ENCODE measurements around the gene TSPAN12.
A peak's percentile ranks its signal among the peaks of the same experiment; 100 is the strongest.

TSPAN12 gene

DNA sequence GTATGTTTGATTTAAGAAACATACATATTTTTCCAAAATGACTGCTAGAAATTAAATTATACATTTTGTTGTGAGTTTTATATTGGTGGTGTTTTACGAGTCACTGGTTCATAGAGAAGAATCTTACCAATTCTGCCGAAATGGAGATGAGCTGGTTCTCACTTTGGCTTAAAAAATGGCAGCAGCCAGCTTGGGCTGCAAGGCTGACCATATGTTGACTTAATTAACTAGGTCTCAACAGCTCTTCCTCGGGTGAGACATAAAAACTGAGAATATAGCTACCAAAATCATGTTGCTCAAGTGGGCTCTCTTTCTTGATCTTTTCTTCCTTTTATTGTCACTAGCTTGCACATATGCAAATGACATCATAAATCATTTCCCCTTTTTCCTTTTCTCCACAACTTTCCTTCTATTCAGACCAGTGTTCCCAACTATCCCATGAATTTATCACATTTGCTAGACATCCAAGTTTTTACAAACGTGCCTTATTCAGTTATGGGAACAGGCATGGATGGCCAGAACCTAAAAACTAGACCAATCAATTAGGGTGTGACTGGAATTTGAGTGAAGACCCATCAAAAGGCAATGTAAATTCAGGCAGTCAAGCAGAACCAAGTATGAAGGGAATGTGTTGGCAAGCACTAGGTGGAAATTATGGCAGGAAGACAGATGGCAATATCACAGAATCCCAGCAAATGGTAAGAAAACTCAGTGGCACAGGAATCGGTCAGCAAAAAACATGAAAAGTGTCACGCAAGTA, 6.4 kb upstream of the TSPAN12 start:
- DNase-seq (ENCODE audit: low spot score in 2 of 2) (no peak), ATAC-seq (replicated peaks; ENCODE audit: extremely low read depth, poor library complexity, severe bottlenecking) (no peak)
- H3K27me3 Mint-ChIP-seq: peaks cover 66% of the 10 kb centered on the region
- no peak overlapping the region for H3K27ac Mint-ChIP-seq (ENCODE audit: low read depth)
- H3K4me1 Mint-ChIP-seq: no peaks in the 10 kb centered on the region
- H3K9me3 Mint-ChIP-seq: no peaks in the 10 kb centered on the region
- no peak overlapping the region for H3K4me3 Mint-ChIP-seq
- no peaks in the 10 kb centered on the region for H3K36me3 Mint-ChIP-seq (ENCODE audit: insufficient read depth)

DNA sequence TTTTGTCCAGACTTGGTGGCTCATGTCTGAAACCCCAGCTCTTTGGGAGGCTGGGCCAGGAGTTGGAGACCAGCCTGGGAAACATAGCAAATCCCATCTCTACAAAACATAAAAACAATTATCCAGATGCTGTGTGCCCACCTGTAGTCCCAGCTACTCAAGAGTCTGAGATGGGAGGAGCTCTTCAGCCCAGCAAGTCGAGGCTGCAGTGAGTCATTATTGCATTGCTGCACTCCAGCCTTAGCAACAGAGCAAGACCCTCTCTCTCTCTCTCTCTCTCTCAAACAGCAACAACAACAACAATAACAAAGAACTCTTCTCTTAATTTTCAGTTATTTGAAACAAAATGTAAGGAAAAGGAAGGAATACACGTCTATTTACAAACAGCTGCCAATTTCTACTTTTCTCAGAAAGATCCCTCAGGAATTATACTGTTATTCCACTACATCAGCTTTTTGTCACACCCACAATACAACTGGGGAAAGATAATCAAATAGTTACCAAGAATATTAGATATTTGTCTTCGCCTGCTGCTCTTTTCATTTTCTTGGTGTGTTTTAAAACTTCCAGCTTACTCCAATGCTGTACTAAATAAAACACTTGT, 5.1 kb upstream of the TSPAN12 start:
- Mint-ChIP-seq H3K9me3 (no peaks in the 10 kb centered on the region), H3K27me3 (peaks cover 78% of the 10 kb centered on the region), H3K4me1 (no peaks in the 10 kb centered on the region), H3K36me3 (ENCODE audit: insufficient read depth) (no peaks in the 10 kb centered on the region), H3K27ac (ENCODE audit: low read depth) (no peak overlapping the region), H3K4me3 (no peak overlapping the region)
- DNase-seq (ENCODE audit: low spot score in 2 of 2) (no peak), ATAC-seq (replicated peaks; ENCODE audit: extremely low read depth, poor library complexity, severe bottlenecking) (no peak)

GRCh38 chr7:120860156-120860555, 2.2 kb upstream of the TSPAN12 start:
- peaks cover 86% of the 10 kb centered on the region for H3K27me3 Mint-ChIP-seq
- H3K27ac Mint-ChIP-seq (ENCODE audit: low read depth): no peak overlapping the region
- peaks cover 4% of the 10 kb centered on the region for H3K36me3 Mint-ChIP-seq (ENCODE audit: insufficient read depth)
- peaks cover 11% of the 10 kb centered on the region for H3K4me1 Mint-ChIP-seq
- no peaks in the 10 kb centered on the region for H3K9me3 Mint-ChIP-seq
- H3K4me3 Mint-ChIP-seq: no peak overlapping the region
- ATAC-seq (replicated peaks; ENCODE audit: extremely low read depth, poor library complexity, severe bottlenecking): no peak
- DNase-seq (ENCODE audit: low spot score in 2 of 2): no peak

DNA sequence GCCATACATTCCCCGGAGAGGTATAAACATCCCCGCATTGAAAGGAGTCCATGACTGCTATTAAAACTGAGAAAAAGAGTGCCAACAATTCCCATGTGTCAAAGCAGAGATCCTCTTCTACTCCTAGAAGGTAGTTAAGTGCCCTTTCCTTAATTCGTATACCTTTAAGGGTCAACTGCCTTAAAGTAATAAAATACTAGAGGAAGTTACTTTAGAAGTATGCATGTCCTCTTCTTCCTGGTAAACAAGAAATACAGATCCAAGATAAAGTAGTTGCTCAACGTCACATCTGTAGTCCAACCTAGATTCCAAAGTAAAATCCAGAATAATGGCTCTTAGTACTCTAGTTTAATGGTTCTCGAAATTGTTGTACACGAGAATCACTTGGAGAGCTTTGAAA, 1.5 kb upstream of the TSPAN12 start:
- DNase-seq (ENCODE audit: low spot score in 2 of 2) (no peak), ATAC-seq (replicated peaks; ENCODE audit: extremely low read depth, poor library complexity, severe bottlenecking) (no peak)
- no peaks in the 10 kb centered on the region for H3K9me3 Mint-ChIP-seq
- H3K36me3 Mint-ChIP-seq (ENCODE audit: insufficient read depth): peaks cover 4% of the 10 kb centered on the region
- peaks cover 11% of the 10 kb centered on the region for H3K4me1 Mint-ChIP-seq
- no peak overlapping the region for H3K4me3 Mint-ChIP-seq
- no peak overlapping the region for H3K27ac Mint-ChIP-seq (ENCODE audit: low read depth)
- H3K27me3 Mint-ChIP-seq: peaks cover 87% of the 10 kb centered on the region

DNA sequence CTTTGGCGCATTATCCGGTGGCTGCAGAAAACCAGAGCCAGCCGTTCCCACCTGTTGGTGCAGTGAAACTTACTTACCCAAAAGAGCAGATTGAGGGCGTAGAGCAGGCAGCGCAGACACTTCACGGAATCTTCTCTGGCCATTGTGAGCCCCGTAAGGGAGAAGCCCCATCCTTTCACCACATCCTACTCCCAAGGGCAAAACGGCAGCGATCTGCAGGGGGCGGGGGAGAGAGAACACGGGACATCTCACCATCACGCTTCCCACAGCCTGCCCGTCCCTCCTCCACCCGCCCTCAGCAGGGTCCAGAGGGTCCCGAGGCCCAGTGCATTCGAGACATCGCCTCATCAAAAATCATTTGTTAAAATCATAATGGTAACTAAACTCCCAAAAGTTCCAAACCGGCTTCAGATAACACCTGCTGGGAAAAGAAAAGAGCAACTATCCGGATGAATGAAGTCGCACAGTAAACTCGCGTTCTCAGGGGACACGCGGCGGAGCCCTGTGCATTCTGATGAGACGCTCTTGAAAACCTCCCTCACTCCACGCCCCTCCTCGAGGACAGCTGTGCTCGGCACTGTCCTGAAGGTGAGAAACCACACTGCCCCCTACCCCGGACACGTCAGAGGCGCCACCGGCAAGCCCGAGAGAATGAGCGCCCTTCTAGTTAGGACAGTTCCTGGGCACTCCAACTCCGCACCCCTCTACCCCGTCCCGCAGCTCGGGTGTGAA, 1.2 kb downstream of the TSPAN12 start:
- DNase-seq (ENCODE audit: low spot score in 2 of 2) (no peak), ATAC-seq (replicated peaks; ENCODE audit: extremely low read depth, poor library complexity, severe bottlenecking) (peak; percentile 37)
- Mint-ChIP-seq H3K27ac (ENCODE audit: low read depth) (no peak overlapping the region), H3K4me1 (peaks cover 11% of the 10 kb centered on the region), H3K9me3 (no peaks in the 10 kb centered on the region), H3K36me3 (ENCODE audit: insufficient read depth) (peaks cover 4% of the 10 kb centered on the region), H3K4me3 (peak overlapping the region; percentile 64), H3K27me3 (peaks cover 83% of the 10 kb centered on the region)

DNA sequence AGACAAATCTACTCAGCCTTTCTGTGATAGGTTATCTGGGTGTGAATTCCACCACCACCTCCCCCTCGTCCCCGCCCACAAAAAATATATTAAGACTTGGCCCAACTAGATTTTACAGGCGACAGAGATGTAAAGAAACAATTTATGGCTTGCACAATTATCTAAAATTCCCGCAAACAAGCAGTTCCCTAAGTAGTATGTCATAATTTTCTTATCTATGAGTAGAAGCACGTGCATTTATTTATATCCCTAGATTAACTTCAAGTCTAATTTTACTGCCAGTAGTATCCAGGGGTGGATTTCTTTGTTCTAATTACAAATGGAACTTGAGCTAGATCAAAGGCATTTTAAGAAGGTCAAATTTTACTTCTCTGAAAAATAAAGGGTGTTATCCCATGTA, 1.7 kb downstream of the TSPAN12 start:
- peaks cover 85% of the 10 kb centered on the region for H3K27me3 Mint-ChIP-seq

GRCh38 chr7:120852700-120853099, 5.2 kb downstream of the TSPAN12 start:
- ATAC-seq (replicated peaks; ENCODE audit: extremely low read depth, poor library complexity, severe bottlenecking): no peak
- no peak for DNase-seq (ENCODE audit: low spot score in 2 of 2)
- H3K27me3 Mint-ChIP-seq: peaks cover 61% of the 10 kb centered on the region
- no peaks in the 10 kb centered on the region for H3K9me3 Mint-ChIP-seq
- H3K4me3 Mint-ChIP-seq: no peak overlapping the region
- H3K36me3 Mint-ChIP-seq (ENCODE audit: insufficient read depth): peaks cover 4% of the 10 kb centered on the region
- peaks cover 11% of the 10 kb centered on the region for H3K4me1 Mint-ChIP-seq
- H3K27ac Mint-ChIP-seq (ENCODE audit: low read depth): no peak overlapping the region

More for the DNA sequence above, 1.7 kb downstream of the TSPAN12 start:
- peaks cover 11% of the 10 kb centered on the region for H3K4me1 Mint-ChIP-seq
- H3K27ac Mint-ChIP-seq (ENCODE audit: low read depth): no peak overlapping the region
- DNase-seq (ENCODE audit: low spot score in 2 of 2) (no peak), ATAC-seq (replicated peaks; ENCODE audit: extremely low read depth, poor library complexity, severe bottlenecking) (no peak)
- H3K9me3 Mint-ChIP-seq: no peaks in the 10 kb centered on the region
- H3K36me3 Mint-ChIP-seq (ENCODE audit: insufficient read depth): peaks cover 4% of the 10 kb centered on the region
- peak overlapping the region; percentile 64 for H3K4me3 Mint-ChIP-seq

- no peak overlapping the region for H3K27ac Mint-ChIP-seq (ENCODE audit: low read depth)
- no peak for ATAC-seq (replicated peaks; ENCODE audit: extremely low read depth, poor library complexity, severe bottlenecking)
- no peak overlapping the region for H3K4me3 Mint-ChIP-seq
- no peaks in the 10 kb centered on the region for H3K36me3 Mint-ChIP-seq (ENCODE audit: insufficient read depth)
- H3K9me3 Mint-ChIP-seq: no peaks in the 10 kb centered on the region
- no peak for DNase-seq (ENCODE audit: low spot score in 2 of 2)
- peaks cover 13% of the 10 kb centered on the region for H3K27me3 Mint-ChIP-seq
- H3K4me1 Mint-ChIP-seq: no peaks in the 10 kb centered on the region
Observed at GRCh38 chr7:120843109-120843508, 14.8 kb downstream of the TSPAN12 start.

DNA sequence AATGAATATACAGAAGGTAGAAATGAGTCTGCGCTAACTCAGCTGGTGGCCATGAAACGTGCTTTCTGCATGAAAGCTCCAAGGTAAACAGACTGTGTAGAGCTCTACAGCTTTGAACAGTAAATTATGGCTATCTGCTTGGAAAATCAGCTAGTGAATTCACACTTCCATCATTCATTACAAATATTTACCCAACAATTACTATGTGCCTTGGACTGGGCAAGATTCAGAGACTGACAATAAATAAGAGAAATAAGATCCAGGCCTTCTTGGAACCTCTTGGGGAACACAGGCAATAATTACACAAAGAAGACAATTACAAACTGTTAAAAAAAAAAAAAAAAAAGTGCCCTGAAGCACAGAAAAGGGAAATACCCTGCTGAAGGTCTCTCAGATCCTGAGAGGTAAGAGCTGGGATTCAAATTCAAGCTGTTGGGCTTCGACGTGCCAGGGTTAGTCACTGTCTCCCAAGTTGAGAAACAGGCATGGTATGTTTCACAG, 15.8 kb downstream of the TSPAN12 start:
- H3K36me3 Mint-ChIP-seq (ENCODE audit: insufficient read depth): no peaks in the 10 kb centered on the region
- no peak for ATAC-seq (replicated peaks; ENCODE audit: extremely low read depth, poor library complexity, severe bottlenecking)
- no peaks in the 10 kb centered on the region for H3K9me3 Mint-ChIP-seq

GRCh38 chr7:120841608-120842007, 16.3 kb downstream of the TSPAN12 start:
- DNase-seq (ENCODE audit: low spot score in 2 of 2) (no peak), ATAC-seq (replicated peaks; ENCODE audit: extremely low read depth, poor library complexity, severe bottlenecking) (no peak)
- no peaks in the 10 kb centered on the region for H3K4me1 Mint-ChIP-seq
- H3K36me3 Mint-ChIP-seq (ENCODE audit: insufficient read depth): no peaks in the 10 kb centered on the region
- H3K9me3 Mint-ChIP-seq: no peaks in the 10 kb centered on the region
- no peak overlapping the region for H3K27ac Mint-ChIP-seq (ENCODE audit: low read depth)
- no peak overlapping the region for H3K4me3 Mint-ChIP-seq
- H3K27me3 Mint-ChIP-seq: peaks cover 13% of the 10 kb centered on the region

More for the DNA sequence above, 15.8 kb downstream of the TSPAN12 start:
- Mint-ChIP-seq H3K27me3 (peaks cover 13% of the 10 kb centered on the region), H3K4me3 (no peak overlapping the region), H3K27ac (ENCODE audit: low read depth) (no peak overlapping the region), H3K4me1 (no peaks in the 10 kb centered on the region)
- no peak for DNase-seq (ENCODE audit: low spot score in 2 of 2)

DNA sequence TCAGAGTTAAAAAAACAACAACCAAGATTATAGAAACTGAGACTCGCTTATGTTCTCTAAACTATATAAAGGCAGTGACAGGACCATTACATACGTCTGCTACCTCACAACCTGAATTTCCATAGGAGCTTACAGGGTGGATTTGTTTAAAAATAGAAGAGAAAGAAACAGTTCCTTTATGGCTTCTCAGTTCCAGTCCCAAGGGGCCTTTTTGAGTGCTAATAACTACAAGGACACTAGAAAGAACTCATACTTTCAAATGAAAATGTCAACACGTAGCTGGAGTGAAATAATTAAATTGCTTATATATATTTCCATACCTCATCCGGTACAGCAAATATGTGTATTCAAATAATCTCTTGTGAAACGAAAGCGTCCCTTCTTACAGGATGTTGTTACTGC, 19.7 kb downstream of the TSPAN12 start:
- Mint-ChIP-seq H3K27me3 (peaks cover 21% of the 10 kb centered on the region), H3K4me1 (no peaks in the 10 kb centered on the region), H3K27ac (ENCODE audit: low read depth) (no peak overlapping the region), H3K9me3 (no peaks in the 10 kb centered on the region), H3K36me3 (ENCODE audit: insufficient read depth) (no peaks in the 10 kb centered on the region), H3K4me3 (no peak overlapping the region)
- DNase-seq (ENCODE audit: low spot score in 2 of 2) (no peak), ATAC-seq (replicated peaks; ENCODE audit: extremely low read depth, poor library complexity, severe bottlenecking) (no peak)

- Mint-ChIP-seq H3K27me3 (peaks cover 21% of the 10 kb centered on the region), H3K36me3 (ENCODE audit: insufficient read depth) (no peaks in the 10 kb centered on the region), H3K9me3 (no peaks in the 10 kb centered on the region), H3K4me1 (no peaks in the 10 kb centered on the region), H3K4me3 (no peak overlapping the region), H3K27ac (ENCODE audit: low read depth) (no peak overlapping the region)
- ATAC-seq (replicated peaks; ENCODE audit: extremely low read depth, poor library complexity, severe bottlenecking): no peak
- no peak for DNase-seq (ENCODE audit: low spot score in 2 of 2)
Observed at GRCh38 chr7:120837599-120837998, 20.3 kb downstream of the TSPAN12 start.

All from central memory CD8-positive, alpha-beta T cell (primary cell).